Neural cell (in vitro differentiated cells): ENCODE data around the gene TBC1D20. TPM values are rescaled to one million over a fixed set of nuclear protein-coding genes. Genes with fewer than 3 reads are reported as not detected.

Source experiments
- H2AFZ ChIP-seq: fragments of 200-600, 300-800 bp; sonication (generic), shearing (Covaris generic); 2 replicates; pipeline ENCODE4 v1.6.0; 2014; ENCODE audit warnings: low read depth, mild to moderate bottlenecking, antibody characterized with exemption, low read length, moderate library complexity
- H3F3A ChIP-seq: fragments of 200-600 bp; shearing (Covaris generic); 2 replicates; pipeline ENCODE4 v1.6.1; 2016; ENCODE audit warnings: mild to moderate bottlenecking, moderate library complexity, mixed read lengths, antibody characterized with exemption, low read length; ENCODE audit not compliant: insufficient read depth, poor library complexity, severe bottlenecking
- H3K27ac ChIP-seq: fragments of 200-600, 300-800 bp; sonication (generic), shearing (Covaris generic); 2 replicates; pipeline ENCODE4 v1.5.1; 2014; ENCODE audit warnings: mild to moderate bottlenecking, low read length, moderate library complexity
- H3K27me3 ChIP-seq: fragments of 300-800, 200-600 bp; sonication (generic), shearing (Covaris generic); 2 replicates; pipeline ENCODE4 v1.6.0; 2014; ENCODE audit warnings: mild to moderate bottlenecking, low read depth, low read length, moderate library complexity; ENCODE audit not compliant: insufficient read depth
- H3K36me3 ChIP-seq: fragments of 300-800, 200-600 bp; sonication (generic), shearing (Covaris generic); 2 replicates; pipeline ENCODE4 v1.5.1; 2014; ENCODE audit warnings: mild to moderate bottlenecking, antibody characterized with exemption, low read length, moderate library complexity; ENCODE audit not compliant: insufficient read depth
- H3K4me2 ChIP-seq: fragments of 300-800, 200-600 bp; sonication (generic), shearing (Covaris generic); 2 replicates; pipeline ENCODE4 v1.6.0; 2014; ENCODE audit warnings: mild to moderate bottlenecking, low read length
- H3K4me3 ChIP-seq: fragments of 300-800, 200-600 bp; sonication (generic), shearing (Covaris generic); 2 replicates; pipeline ENCODE4 v1.5.1; 2014; ENCODE audit warnings: mild to moderate bottlenecking, low read length, moderate library complexity
- H3K79me2 ChIP-seq: fragments of 200-600 bp; shearing (Covaris generic); replicated peaks from 2 replicates; pipeline ENCODE4 v1.6.0; 2014; ENCODE audit warnings: mild to moderate bottlenecking, low read length, moderate library complexity; ENCODE audit not compliant: insufficient read depth
- H3K9ac ChIP-seq: fragments of 300-800, 200-600 bp; sonication (generic), shearing (Covaris generic); 2 replicates; pipeline ENCODE4 v1.6.1; 2016; ENCODE audit warnings: mild to moderate bottlenecking, low read length, mixed read lengths
- H3K9me2 ChIP-seq: fragments of 200-600 bp; shearing (Covaris generic); 2 replicates; pipeline ENCODE4 v1.6.1; 2016; ENCODE audit warnings: mild to moderate bottlenecking, low read length, mixed read lengths; ENCODE audit not compliant: insufficient read depth
- H3K9me3 ChIP-seq: fragments of 200-600, 300-800 bp; sonication (generic), shearing (Covaris generic); 2 replicates; pipeline ENCODE4 v1.6.1; 2016; ENCODE audit warnings: mild to moderate bottlenecking, mixed run types, low read length, moderate library complexity, mixed read lengths
- H4K20me1 ChIP-seq: fragments of 200-600 bp; shearing (Covaris generic); 2 replicates; pipeline ENCODE4 v1.6.1; 2016; ENCODE audit warnings: mild to moderate bottlenecking, mixed run types; ENCODE audit not compliant: insufficient read depth
- EP300 ChIP-seq: fragments of 450-650 bp; conservative IDR thresholded peaks from 2 replicates; pipeline ENCODE4 v1.6.1; 2014; ENCODE audit warnings: antibody characterized with exemption, mild to moderate bottlenecking, moderate library complexity; ENCODE audit not compliant: poor library complexity, severe bottlenecking
- EZH2 ChIP-seq: fragments of 200-600, 300-800 bp; shearing (Covaris generic), sonication (generic); IDR thresholded peaks from 2 replicates; pipeline ENCODE4 v1.6.1; 2014; ENCODE audit warnings: antibody characterized with exemption, low read length, borderline replicate concordance, mild to moderate bottlenecking; ENCODE audit not compliant: insufficient read depth, poor library complexity, severe bottlenecking
- POLR2AphosphoS5 ChIP-seq: IDR thresholded peaks from 2 replicates; pipeline ENCODE4 v1.6.1; 2012
- RAD21 ChIP-seq: fragments of 450-650 bp; conservative IDR thresholded peaks from 2 replicates; pipeline ENCODE4 v1.6.1; 2014; ENCODE audit warnings: antibody characterized with exemption, mild to moderate bottlenecking, moderate library complexity
- SMC3 ChIP-seq: fragments of 450-650 bp; conservative IDR thresholded peaks from 2 replicates; pipeline ENCODE4 v1.6.1; 2014; ENCODE audit warnings: antibody characterized with exemption, mild to moderate bottlenecking, moderate library complexity; ENCODE audit not compliant: poor library complexity
- TAF1 ChIP-seq: IDR thresholded peaks from 2 replicates; pipeline ENCODE4 v1.6.1; 2012; ENCODE audit warnings: low read depth
- polyA plus RNA-seq: library from polyadenylated mRNA; depleted of rRNA; stranded (reverse); fragments of >200 nt; gene quantifications from 2 replicates; pipeline ENCODE4 v1.2.3, GENCODE V29; 2014
- TF ChIP-seq, protein P1 (sequence below): IDR thresholded peaks from 2 replicates; pipeline ENCODE4 v1.6.1; 2012; ENCODE audit warnings: borderline replicate concordance
- TF ChIP-seq, protein P2 (sequence below): fragments of 450-650 bp; IDR thresholded peaks from 2 replicates; pipeline ENCODE4 v1.5.1; 2014; ENCODE audit warnings: antibody characterized with exemption, mild to moderate bottlenecking, moderate library complexity; ENCODE audit not compliant: poor library complexity, severe bottlenecking

TBC1D20 gene
- polyA plus RNA-seq, 1 donor from 2014 or later: 25.1 TPM

DNA sequence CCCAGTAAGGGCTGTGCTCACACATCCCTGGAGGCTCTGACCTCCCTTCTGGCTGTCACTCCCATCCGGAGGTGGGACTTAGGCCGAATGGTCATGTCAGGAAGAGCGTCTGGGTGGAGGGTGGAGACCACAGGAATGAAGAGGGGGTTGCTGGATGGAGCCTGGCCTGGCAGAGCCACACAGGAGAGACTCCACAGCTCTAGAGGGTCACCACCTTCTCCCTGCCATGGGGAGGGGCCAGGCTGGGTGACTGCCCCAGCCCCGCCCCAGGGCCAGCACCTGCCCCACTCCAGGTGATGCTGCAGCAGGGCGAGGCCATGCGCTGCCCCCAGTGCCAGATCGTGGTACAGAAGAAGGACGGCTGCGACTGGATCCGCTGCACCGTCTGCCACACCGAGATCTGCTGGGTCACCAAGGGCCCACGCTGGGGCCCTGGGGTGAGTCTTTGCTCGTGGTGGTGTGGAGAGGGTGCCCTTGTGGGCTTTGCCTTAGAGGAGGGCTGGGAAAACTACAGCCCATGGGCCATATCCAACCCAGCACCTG is 33.6 kb downstream of the TBC1D20 start:
- no peaks in the 10 kb centered on the region for H3K36me3 ChIP-seq
- no peaks in the 10 kb centered on the region for H3F3A ChIP-seq
- no peaks in the 10 kb centered on the region for H4K20me1 ChIP-seq
- H3K9me2 ChIP-seq: no peaks in the 10 kb centered on the region
- H3K27me3 ChIP-seq: no peaks in the 10 kb centered on the region
- H3K27ac ChIP-seq: no peak overlapping the region
- H3K9ac ChIP-seq: no peak overlapping the region
- no peak overlapping the region for H3K4me3 ChIP-seq
- TF ChIP-seq EZH2 (no peak), TAF1 (no peak), POLR2AphosphoS5 (no peak), SMC3 (no peak), EP300 (no peak), RAD21 (no peak)
- no peaks in the 10 kb centered on the region for H3K79me2 ChIP-seq
- H3K9me3 ChIP-seq: no peaks in the 10 kb centered on the region
- H3K4me2 ChIP-seq: no peak overlapping the region
- H2AFZ ChIP-seq: no peak overlapping the region

DNA sequence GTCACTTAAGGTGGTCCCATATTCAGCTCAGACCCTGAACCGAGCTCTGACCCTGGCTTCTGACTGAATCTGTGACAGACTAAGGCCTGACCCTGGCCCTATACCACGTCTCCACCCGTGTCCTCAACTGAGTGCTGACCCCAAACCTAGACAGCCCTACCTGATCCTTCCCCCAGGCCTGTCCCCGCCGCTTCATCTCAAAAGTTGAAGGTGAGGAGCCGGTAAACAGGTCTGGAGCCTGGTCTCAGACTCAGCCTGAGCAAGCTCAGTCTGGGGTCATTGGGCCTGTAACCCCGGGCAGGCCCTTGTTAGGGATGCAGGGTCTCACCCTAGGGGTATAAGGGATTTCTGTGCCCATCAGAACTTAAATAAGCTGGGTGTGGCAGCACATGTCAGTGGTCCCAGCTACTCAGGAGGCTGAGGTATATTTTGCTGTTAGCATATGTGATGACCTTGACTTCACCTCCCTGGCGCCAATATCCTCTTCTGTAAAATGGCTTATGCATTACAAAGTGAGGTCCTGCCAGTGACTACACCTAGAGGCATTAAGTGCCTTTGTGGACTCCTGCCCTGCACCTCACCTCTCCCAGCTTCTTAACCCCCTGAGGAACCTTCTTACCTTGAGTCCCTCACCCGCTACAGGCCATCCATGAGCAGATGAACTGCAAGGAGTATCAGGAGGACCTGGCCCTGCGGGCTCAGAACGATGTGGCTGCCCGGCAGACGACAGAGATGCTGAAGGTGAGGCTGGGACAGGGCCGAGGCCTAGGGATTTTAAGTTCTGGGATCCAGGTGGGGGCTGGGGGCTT is 34.3 kb downstream of the TBC1D20 start:
- TF ChIP-seq SMC3 (no peak), RAD21 (no peak), POLR2AphosphoS5 (no peak), EZH2 (no peak), EP300 (no peak)
- TF ChIP-seq, protein P1, sequence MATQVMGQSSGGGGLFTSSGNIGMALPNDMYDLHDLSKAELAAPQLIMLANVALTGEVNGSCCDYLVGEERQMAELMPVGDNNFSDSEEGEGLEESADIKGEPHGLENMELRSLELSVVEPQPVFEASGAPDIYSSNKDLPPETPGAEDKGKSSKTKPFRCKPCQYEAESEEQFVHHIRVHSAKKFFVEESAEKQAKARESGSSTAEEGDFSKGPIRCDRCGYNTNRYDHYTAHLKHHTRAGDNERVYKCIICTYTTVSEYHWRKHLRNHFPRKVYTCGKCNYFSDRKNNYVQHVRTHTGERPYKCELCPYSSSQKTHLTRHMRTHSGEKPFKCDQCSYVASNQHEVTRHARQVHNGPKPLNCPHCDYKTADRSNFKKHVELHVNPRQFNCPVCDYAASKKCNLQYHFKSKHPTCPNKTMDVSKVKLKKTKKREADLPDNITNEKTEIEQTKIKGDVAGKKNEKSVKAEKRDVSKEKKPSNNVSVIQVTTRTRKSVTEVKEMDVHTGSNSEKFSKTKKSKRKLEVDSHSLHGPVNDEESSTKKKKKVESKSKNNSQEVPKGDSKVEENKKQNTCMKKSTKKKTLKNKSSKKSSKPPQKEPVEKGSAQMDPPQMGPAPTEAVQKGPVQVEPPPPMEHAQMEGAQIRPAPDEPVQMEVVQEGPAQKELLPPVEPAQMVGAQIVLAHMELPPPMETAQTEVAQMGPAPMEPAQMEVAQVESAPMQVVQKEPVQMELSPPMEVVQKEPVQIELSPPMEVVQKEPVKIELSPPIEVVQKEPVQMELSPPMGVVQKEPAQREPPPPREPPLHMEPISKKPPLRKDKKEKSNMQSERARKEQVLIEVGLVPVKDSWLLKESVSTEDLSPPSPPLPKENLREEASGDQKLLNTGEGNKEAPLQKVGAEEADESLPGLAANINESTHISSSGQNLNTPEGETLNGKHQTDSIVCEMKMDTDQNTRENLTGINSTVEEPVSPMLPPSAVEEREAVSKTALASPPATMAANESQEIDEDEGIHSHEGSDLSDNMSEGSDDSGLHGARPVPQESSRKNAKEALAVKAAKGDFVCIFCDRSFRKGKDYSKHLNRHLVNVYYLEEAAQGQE: no peak
- TF ChIP-seq, protein P2, sequence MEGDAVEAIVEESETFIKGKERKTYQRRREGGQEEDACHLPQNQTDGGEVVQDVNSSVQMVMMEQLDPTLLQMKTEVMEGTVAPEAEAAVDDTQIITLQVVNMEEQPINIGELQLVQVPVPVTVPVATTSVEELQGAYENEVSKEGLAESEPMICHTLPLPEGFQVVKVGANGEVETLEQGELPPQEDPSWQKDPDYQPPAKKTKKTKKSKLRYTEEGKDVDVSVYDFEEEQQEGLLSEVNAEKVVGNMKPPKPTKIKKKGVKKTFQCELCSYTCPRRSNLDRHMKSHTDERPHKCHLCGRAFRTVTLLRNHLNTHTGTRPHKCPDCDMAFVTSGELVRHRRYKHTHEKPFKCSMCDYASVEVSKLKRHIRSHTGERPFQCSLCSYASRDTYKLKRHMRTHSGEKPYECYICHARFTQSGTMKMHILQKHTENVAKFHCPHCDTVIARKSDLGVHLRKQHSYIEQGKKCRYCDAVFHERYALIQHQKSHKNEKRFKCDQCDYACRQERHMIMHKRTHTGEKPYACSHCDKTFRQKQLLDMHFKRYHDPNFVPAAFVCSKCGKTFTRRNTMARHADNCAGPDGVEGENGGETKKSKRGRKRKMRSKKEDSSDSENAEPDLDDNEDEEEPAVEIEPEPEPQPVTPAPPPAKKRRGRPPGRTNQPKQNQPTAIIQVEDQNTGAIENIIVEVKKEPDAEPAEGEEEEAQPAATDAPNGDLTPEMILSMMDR: no peak
- H4K20me1 ChIP-seq: no peaks in the 10 kb centered on the region
- H2AFZ ChIP-seq: no peak overlapping the region
- H3F3A ChIP-seq: no peaks in the 10 kb centered on the region
- no peak overlapping the region for H3K4me2 ChIP-seq
- no peak overlapping the region for H3K27ac ChIP-seq
- no peak overlapping the region for H3K9ac ChIP-seq
- H3K36me3 ChIP-seq: no peaks in the 10 kb centered on the region
- H3K27me3 ChIP-seq: no peaks in the 10 kb centered on the region
- no peaks in the 10 kb centered on the region for H3K79me2 ChIP-seq
- no peaks in the 10 kb centered on the region for H3K9me2 ChIP-seq
- H3K4me3 ChIP-seq: no peak overlapping the region
- H3K9me3 ChIP-seq: no peaks in the 10 kb centered on the region
